Hematopoietic multipotent progenitor cell treated with erythropoietin and hydrocortisone succinate and interleukin-3 and kit ligand, for 15 days (in vitro differentiated cells): Measurements from ENCODE around the gene BEAN1.

Source experiments
- DNase-seq: peaks from one replicate; pipeline ENCODE4 v3.0.0-alpha.2; 2015; ENCODE audit warnings: low spot score

The BEAN1 gene

GRCh38 chr16:66470556-66470955, 43.5 kb downstream of the BEAN1 start:
- DNase-seq: no peak

- no peak for DNase-seq
Observed at GRCh38 chr16:66471264-66471663, 44.2 kb downstream of the BEAN1 start.

DNA sequence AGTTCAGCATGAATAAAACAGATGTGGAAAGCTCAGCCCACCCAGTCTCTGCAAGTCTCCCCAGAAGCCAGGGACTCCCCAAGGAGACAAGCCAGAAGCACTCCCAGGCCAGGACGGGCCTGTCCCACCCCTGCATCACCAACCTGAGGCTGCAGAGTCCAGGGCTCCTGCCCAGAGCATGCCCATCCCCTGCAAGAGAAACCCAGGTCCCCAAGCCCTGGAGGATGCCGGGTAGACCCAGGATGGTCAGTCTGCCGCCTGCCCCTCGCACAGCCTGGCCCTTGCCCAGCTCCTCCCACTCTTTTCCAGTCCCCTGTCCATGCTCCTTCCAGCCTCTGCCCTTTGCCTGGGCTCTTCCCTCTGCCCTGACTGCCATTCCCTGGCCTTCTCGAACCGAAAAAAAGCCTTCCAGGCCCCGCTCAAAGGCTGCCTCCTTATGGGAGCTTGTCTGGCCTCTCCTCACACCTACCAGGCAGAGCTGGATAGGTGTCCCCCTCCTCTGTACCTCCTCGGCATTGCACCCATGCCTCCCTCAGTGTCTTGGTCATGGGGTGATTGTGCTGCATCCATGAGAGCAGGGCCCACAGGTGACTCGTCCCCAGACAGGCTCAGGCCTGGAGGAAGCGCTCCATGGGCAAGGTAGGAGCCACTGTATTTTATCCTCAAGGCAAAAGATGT, 44.8 kb downstream of the BEAN1 start:
- no peak for DNase-seq

GRCh38 chr16:66473051-66473571, 46.0 kb downstream of the BEAN1 start:
- DNase-seq: no peak

DNA sequence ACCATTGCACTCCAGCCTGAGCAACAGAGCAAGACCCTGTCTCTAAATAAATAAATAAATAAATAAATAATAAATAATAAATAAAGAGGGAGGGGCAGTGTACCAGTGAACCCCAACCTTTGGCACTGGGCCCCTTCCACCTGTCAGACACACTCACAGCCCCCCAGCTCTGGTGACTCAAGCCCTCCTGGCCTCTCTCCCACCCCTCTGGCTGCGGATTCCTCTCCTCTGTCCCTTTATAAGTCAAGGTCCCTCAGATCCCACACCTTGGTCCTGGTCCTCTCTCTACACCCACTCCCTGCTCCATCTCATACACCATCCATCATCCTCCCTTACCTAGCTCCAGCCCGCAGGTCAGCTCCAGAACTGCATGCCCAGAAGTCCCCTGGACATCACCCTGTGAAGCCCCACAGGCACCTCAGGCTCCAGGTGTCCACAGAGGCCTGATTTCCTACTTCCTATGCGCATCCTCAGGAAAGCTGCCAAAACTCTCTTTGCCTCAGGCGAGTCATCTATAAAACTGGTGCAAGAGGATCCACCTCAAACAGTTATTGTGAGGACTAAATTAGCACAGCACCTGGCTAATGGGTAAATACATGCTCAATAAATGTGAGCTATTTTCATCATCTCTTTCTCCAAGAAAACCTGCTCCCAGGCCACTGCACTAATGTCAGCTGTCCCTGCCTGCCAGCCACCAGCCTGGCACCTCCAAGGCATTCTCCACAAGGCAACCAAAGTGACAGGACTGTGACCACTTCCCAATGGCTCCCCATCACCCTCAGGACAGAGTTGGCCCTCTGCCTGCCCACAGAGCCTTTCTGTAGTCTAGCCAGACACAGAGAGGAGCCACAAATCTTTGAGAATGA, 46.8 kb downstream of the BEAN1 start:
- DNase-seq: no peak

DNA sequence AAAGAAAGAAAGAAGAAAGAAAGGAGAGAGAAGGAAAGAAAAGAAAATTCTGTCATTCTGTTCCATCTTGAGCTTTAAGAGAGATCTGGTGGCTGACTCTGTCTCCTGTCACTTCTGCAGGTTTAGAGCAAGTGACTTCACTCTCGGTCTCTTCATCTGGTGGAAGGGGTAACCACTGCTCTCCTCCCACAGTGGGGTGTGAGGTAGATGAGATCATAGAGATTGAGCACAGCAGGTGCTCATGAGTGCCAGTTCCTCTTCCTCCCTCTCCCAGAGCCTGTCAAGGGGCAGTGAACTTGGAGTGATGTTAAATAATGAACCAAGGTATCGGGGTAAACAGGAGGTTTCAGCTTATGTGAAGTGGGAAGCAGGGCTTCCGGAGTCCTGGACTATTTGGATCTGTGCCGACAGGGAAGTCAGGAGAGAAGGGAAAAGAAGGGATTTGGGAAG, 47.7 kb downstream of the BEAN1 start:
- DNase-seq: no peak

DNA sequence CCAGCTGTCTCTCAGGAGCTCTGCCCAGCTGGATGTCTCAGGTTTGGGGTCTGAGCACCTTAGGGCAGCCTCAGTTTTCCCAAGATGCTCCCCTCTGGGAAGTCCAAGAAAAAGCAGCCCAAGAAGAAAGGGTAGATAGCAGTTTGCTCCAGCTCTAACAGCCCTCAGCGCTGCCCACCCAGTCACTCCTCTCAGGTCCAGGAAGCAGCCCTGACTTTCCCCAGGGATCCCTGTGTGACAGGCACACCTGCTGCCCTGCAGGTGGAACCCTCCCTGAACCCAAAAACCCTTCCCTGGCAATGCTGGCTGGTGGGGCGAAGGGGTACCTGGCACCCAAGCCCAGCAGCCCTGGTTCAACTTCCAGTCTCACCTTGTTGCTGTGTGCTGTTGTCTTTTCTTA, 48.1 kb downstream of the BEAN1 start:
- no peak for DNase-seq

DNA sequence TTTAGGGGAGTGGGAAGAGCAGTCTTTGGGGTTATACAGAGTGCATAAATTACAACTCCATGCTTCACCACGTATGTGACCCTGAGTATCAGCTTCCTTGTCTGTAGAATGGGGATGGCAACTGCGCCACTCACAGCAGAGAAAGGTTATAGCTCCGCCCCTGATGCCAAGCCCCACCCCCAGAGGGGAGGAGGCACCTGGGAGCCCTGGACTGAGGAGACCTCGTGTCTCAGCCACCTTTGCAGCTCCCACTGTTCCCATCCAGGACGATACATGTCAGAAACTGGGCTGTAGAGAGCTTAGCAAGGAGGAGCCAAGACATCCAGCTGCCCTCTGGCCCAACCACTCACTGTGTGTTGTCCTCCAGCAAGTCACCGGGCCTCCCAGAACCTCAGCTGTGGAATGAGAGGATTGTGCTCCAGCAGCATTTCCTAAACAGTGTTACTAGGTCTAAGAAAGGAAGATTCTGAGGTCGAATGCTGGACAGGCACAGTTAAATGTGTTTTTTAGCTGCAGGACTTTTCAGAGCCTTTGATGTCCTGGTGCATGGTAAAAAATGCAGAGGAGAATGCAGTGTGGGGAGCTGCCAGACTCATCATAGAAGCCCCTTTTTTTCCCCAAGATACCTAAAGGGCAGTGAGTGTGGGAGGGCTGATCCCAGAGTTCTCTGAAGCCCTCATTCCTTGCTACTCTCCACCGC, 49.4 kb downstream of the BEAN1 start:
- DNase-seq: peak; percentile 6

DNA sequence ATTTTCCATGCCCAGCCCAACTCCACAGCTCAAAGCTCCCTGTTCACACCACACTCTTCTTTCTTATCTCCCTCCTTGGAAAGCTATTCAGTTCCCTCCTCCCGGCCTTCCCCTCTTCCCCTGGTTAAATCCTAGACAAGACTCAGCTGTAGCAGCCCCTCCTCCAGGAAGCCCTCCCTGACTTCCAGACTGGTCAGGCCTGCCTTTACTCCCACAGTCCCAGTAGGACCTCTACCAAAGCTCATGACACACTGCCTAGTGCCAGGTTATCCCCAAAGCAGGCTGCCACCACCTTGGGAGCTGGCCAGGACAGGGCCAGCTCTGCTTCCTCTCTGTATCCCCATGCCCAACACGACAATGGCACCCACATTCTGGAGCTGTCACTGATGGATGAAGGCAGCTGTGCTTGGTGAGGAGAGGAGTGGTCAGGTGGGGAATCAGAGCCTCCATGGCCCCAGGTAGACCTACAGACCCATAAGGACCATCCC, 50.0 kb downstream of the BEAN1 start:
- no peak for DNase-seq

GRCh38 chr16:66478733-66479511, 51.8 kb downstream of the BEAN1 start:
- DNase-seq: peak; percentile 62

DNA sequence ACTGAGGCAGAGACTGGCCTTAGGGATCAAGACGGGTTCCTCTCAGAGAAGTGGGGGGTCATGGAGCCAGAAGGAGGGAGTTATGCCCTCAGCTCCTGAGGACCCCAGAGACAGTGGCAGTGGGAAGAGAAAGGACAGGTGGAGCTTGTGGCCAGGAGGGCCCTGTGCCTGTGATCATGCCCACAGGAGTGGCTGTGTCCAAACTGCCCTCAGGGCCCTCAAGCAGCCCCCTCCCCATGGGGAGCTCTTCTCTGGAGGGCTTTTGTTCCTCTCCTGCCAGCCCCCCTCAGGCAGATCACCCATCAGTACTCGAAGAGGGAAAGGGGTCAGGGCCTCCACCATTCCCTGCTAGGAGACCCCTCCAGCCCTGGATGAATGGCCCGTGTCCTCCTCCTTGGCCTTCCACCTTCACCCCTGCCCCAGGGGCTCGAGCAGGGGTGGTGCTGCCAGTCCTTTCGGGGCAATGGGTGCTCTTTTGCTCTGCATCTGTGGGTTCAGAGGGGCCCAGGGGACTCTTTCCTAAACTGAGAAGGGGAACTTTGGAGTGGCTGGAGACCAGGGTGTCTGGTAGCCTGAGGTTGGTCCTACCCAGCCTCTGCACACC, 52.7 kb downstream of the BEAN1 start:
- no peak for DNase-seq

DNA sequence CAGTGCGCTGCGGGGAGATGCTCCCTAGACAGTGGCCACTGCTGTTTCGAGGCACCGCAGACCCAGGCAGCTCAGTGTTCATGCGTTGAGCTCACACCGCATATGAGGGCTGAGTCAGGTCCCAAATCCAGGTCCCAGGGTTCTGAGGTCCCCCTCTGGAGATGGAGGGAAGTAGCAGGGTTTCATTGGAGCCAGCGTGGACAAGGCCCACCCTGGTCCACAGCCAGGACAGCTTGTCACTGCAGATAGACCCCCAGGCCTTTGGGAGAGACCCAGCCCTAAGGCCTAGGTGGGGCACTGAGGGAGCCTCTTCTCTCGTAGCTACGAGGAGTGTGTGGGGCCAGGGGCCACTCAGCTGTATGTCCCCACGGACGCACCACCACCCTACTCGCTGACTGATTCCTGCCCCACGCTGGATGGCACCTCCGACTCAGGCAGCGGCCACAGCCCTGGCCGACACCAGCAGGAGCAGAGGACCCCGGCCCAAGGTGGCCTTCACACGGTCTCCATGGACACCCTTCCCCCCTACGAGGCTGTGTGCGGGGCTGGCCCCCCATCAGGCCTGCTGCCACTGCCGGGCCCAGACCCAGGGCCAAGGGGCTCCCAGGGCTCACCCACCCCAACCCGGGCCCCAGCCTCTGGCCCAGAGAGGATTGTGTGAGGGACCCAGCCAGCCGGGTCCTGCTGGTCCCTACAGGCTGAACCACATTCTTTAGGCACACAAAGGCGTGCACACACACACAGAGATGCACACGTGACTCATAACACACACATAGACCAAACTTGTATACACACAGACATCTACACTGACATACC, 53.4 kb downstream of the BEAN1 start:
- no peak for DNase-seq

GRCh38 chr16:66481081-66481942, 54.2 kb downstream of the BEAN1 start:
- no peak for DNase-seq

GRCh38 chr16:66481943-66482390, 54.9 kb downstream of the BEAN1 start:
- no peak for DNase-seq

DNA sequence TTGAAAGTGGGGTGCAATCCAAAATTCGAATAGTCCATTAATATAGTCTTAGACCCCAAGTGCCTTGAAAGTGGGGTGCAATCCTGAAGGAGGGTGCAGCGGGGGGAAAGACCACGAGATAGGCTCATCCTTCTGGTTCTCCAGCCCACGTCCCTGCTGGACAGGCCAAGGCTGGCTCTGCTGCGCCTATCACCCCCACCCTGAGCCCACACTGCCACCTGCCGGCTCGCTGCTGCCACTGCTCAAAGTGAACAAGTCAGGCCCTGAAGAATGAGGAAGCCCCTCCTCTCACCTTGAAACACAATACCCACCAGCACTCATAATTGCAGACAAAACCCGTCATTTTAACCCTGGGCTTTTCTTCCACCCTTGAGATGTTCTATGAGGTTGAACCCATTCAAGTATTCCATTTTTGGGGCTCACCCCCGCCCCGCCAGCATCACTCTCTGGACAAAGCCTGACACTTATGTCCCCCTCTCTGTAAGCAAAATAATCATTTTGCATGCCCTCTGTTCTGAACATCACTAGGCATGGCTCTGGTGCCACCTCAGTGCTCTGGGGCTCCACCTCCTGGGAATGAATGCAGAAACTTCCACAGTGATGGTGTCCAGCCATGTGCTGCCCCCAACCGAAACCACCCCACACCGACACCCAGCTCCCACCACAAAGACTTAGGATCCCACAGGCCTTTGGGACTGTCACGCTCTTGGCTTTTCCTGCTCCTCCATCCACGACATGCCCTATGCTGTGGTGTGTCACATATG, 56.8 kb downstream of the BEAN1 start:
- DNase-seq: peak; percentile 56

DNA sequence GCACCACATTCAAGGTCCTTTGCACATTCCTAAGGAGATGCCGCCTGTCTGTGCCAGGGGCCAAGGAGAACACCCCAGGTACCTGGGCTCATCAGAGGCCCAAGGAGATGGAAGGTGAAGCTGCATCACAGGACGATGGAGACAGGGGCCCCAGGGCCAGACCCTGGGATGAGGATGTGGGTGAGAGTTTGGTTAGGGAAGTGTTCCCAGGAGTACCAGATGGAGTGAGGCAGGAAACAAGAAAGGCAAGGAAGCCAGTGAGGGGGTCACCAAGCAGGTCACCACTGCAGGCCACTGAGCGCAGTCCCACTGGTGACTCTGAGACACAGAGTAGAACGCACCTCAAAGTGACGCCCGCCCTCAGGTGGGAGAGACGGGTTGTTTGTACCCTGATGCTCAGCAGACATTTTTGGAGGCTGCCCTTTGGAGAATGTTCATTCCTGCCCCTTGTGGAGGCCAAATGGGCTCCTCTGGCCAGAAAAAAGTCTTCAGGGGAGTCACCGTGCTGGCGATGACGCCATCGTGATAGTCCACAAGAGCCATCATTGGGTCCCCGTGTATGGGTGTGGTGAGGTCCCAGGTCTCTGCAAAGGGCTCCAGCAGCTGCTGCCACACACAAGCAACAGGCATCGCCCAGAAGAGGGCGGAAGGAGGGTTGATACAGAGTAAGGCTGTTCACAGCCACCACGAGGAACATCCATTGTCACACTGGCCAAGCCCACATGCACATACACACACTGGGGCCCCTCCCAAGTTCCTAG, 57.5 kb downstream of the BEAN1 start:
- DNase-seq: no peak

GRCh38 chr16:66485376-66485775, 58.3 kb downstream of the BEAN1 start:
- no peak for DNase-seq
